ENCODE measurements around the gene PLCH2.

DNA sequence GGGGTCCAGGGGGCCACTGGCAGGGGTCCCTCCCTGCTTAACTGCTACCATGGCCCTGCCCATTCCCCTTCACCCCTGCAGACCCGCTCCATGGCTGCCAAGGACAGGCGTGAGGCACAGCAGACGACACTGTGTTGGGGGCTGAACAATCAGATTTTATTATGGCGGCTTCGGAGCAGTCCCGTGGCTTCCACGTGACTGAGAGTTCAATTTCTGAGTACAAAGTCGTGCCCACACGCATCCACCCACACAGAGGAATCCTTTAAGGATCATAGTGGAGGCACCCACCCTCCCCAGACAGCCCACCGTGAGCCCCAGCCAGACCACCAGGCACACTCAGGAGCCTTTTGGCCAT, 52.5 kb downstream of the PLCH2 start:
- TF ChIP-seq, protein P1, sequence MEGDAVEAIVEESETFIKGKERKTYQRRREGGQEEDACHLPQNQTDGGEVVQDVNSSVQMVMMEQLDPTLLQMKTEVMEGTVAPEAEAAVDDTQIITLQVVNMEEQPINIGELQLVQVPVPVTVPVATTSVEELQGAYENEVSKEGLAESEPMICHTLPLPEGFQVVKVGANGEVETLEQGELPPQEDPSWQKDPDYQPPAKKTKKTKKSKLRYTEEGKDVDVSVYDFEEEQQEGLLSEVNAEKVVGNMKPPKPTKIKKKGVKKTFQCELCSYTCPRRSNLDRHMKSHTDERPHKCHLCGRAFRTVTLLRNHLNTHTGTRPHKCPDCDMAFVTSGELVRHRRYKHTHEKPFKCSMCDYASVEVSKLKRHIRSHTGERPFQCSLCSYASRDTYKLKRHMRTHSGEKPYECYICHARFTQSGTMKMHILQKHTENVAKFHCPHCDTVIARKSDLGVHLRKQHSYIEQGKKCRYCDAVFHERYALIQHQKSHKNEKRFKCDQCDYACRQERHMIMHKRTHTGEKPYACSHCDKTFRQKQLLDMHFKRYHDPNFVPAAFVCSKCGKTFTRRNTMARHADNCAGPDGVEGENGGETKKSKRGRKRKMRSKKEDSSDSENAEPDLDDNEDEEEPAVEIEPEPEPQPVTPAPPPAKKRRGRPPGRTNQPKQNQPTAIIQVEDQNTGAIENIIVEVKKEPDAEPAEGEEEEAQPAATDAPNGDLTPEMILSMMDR (IDR thresholded peaks at IDR 0.05; ENCODE audit: borderline replicate concordance, extremely low read depth, low read length, poor library complexity, severe bottlenecking): no peak
- no peak for TF ChIP-seq EZH2 (IDR thresholded peaks at IDR 0.05; ENCODE audit: borderline replicate concordance, low read depth, low read length, severe bottlenecking)

Measured in DND-41 (cell line).